ENCODE measurements around the gene IL1R1.
"Not testable (repeated sequence)": the region's sequence is repeated elsewhere in the genome, so short reads cannot be mapped to it uniquely, and the experiment has no call there.

The IL1R1 gene

DNA sequence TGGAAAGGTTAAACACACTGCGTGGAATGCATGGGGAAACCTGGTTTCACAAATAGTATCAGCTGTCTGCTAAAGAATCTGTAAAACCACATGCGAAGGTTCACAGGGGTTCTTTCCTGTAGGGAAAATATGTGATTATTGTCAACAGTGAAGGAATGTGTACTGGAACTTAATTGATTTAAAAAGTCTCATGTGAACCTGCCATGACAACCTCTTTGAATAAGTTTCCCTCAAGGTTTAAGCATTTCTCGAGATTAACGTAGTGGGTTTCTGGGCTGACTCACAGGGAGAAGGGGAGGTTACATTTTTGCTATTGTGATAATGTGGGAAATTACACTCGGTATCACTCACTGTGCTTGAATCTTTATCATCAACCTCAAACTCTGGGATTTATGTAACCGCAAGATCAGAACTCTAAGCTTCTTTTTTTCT is 28.2 kb upstream of the IL1R1 start:
- H3K4me1 ChIP-seq (ENCODE audit: insufficient read depth, low read length): 0 out of 2 replicates have a peak, but pooled peaks cover 2% of the 10 kb centered on the region
- H3K9me3 ChIP-seq (ENCODE audit: insufficient read depth, low read depth, low read length): no peaks in the 10 kb centered on the region
- no peak overlapping the region for H3K9ac ChIP-seq (ENCODE audit: low read depth, low read length)
- H3K27me3 ChIP-seq (ENCODE audit: insufficient read depth, low read length): no peaks in the 10 kb centered on the region
- H3K4me3 ChIP-seq (ENCODE audit: low read length): no peak overlapping the region
- H3K36me3 ChIP-seq (ENCODE audit: insufficient read depth, low read depth, low read length): no peaks in the 10 kb centered on the region
- H3K27ac ChIP-seq (ENCODE audit: low read length): no peak overlapping the region

DNA sequence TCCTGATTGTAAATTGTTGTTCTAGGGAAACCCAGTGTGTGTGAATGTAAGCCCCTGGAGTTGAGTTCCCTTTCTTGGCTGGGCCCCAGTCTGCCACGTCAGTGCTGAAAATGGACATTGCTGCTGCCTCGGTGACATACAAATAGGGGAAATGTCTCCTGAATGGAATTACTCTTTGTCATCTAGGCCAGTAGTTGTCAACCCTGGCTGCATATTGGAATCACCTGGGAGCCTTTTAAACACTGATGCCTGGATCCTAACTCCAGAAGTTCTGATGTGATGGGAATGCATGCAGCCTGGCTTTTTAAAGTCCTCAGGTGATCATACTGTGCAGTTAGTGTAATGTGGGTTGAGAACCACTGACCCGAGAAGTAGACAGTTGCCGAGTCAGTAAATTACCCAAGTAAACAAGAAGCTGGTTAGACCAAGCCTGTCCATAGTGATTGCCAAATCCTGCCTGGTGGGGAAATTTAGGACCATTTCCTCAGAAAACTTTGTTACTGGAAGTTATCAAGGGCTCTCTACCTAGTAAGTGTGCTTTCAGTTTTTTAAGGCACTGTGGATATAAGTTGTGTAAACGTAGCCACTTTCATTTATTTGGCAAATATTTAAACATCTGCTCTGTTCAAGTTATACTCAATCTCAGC is 27.6 kb upstream of the IL1R1 start:
- H3K4me3 ChIP-seq (ENCODE audit: low read length): no peak overlapping the region
- H3K9me3 ChIP-seq (ENCODE audit: insufficient read depth, low read depth, low read length): no peaks in the 10 kb centered on the region
- H3K9ac ChIP-seq (ENCODE audit: low read depth, low read length): no peak overlapping the region
- no peaks in the 10 kb centered on the region for H3K36me3 ChIP-seq (ENCODE audit: insufficient read depth, low read depth, low read length)
- H3K27ac ChIP-seq (ENCODE audit: low read length): no peak overlapping the region
- H3K27me3 ChIP-seq (ENCODE audit: insufficient read depth, low read length): no peaks in the 10 kb centered on the region
- H3K4me1 ChIP-seq (ENCODE audit: insufficient read depth, low read length): 0 out of 2 replicates have a peak, but pooled peaks cover 2% of the 10 kb centered on the region

DNA sequence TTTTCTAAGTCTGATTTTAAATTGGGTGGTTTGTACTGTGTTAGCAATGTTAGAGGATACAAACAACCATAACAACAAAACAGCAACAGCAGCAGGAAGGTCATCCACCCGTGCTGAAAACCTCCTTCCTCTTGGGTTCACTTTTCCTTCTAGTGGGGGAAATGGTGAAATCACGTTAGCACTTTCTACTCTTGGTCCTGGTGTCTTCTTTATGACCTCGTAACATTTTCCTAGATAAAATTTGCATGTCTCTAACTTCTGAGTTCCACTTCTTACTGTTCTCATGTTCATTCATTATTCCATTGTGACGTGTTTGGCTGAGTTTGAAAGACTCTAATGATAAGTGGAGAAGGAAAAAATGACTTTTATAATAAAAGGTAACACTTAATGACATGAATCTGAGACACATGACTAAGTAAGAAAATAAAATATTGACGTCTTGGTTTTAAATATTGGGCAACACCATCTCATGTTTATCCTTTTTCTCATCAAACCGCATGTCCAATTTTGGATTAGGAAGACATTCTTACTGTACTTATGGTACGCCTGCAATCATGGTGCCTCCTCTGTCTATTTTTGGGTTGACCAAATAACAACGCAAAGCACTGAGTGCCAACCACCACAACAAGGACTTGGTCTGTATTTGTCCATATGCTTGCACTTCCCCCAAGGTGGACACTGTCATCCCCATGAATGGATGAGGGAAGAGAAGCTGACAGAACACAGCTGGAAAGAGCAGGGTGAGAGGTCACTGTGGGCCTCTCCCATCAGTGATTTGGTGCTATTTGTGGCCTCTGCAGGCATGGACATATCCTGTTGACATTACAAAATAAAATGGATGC is 25.7 kb upstream of the IL1R1 start:
- Histone ChIP-seq H3K27me3 (ENCODE audit: insufficient read depth, low read length) (no peaks in the 10 kb centered on the region), H3K9ac (ENCODE audit: low read depth, low read length) (no peak overlapping the region), H3K4me1 (ENCODE audit: insufficient read depth, low read length) (0 out of 2 replicates have a peak, but pooled peaks cover 2% of the 10 kb centered on the region), H3K36me3 (ENCODE audit: insufficient read depth, low read depth, low read length) (no peaks in the 10 kb centered on the region), H3K4me3 (ENCODE audit: low read length) (no peak overlapping the region), H3K9me3 (ENCODE audit: insufficient read depth, low read depth, low read length) (no peaks in the 10 kb centered on the region), H3K27ac (ENCODE audit: low read length) (no peak overlapping the region)

DNA sequence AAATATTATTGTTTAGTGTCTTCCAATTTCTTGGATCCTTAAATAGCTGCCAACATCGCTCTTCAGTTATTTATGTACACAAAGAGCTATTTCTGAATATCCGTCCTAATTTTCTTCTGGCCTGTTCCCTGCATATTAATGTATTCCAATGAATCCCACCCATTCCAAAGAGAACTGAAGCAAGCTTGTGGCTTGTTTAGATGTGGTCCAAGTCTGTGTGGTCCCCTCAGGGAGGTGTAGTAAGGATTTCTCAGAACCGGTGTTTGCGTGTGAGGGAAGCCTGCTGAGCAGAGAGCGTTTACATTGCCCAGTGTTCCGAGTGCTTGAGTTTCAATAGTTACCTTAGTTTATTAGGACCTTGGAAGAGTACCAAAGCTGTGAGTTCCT is 25.1 kb upstream of the IL1R1 start:
- Histone ChIP-seq H3K36me3 (ENCODE audit: insufficient read depth, low read depth, low read length) (no peaks in the 10 kb centered on the region), H3K4me1 (ENCODE audit: insufficient read depth, low read length) (0 out of 2 replicates have a peak, but pooled peaks cover 2% of the 10 kb centered on the region), H3K9me3 (ENCODE audit: insufficient read depth, low read depth, low read length) (no peaks in the 10 kb centered on the region), H3K27me3 (ENCODE audit: insufficient read depth, low read length) (no peaks in the 10 kb centered on the region), H3K9ac (ENCODE audit: low read depth, low read length) (no peak overlapping the region), H3K27ac (ENCODE audit: low read length) (no peak overlapping the region), H3K4me3 (ENCODE audit: low read length) (no peak overlapping the region)

DNA sequence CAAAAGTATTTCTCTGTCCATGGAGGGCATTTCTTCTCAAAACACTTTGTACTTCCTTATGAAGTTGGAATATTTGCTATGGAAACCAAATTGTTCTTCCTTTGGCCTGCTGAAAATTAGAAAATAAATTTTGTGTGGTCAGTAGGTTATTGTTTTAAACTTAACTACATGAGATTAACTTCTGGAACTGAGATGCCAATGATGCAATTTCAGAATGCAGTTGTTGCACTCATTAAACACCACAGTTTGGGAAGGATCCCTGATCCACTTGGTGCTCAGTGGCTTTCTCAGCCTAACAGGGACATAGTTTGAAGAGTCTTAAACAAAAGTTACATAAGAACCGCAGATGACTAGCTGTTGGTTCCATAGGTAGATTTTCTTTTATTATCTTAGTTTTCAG is 23.3 kb upstream of the IL1R1 start:
- no peaks in the 10 kb centered on the region for H3K36me3 ChIP-seq (ENCODE audit: insufficient read depth, low read depth, low read length)
- no peaks in the 10 kb centered on the region for H3K27me3 ChIP-seq (ENCODE audit: insufficient read depth, low read length)
- no peak overlapping the region for H3K27ac ChIP-seq (ENCODE audit: low read length)
- H3K4me1 ChIP-seq (ENCODE audit: insufficient read depth, low read length): 0 out of 2 replicates have a peak, but pooled peaks cover under 1% of the 10 kb centered on the region
- no peak overlapping the region for H3K4me3 ChIP-seq (ENCODE audit: low read length)
- H3K9ac ChIP-seq (ENCODE audit: low read depth, low read length): no peak overlapping the region
- no peaks in the 10 kb centered on the region for H3K9me3 ChIP-seq (ENCODE audit: insufficient read depth, low read depth, low read length)

DNA sequence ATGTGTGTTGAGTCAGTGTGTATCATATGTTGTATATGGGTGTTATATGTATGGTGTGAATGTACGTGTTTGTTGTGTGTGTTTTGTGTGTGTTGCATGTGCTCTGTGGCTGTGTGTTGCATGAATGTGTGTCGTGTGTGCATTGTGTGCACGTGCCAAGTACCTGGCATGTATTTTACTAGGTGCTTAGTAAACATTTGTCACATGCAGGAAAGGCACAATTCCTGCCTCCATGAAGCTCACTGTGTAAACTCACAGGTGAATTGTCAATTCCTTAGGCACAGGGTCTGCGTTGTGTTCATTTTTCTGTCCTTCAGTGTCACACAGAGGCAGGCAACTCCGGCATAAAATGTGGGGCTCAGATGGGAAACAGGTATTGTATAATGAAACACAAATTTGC is 22.3 kb upstream of the IL1R1 start:
- Histone ChIP-seq H3K27ac (ENCODE audit: low read length) (no peak overlapping the region), H3K9ac (ENCODE audit: low read depth, low read length) (no peak overlapping the region), H3K36me3 (ENCODE audit: insufficient read depth, low read depth, low read length) (no peaks in the 10 kb centered on the region), H3K4me3 (ENCODE audit: low read length) (no peak overlapping the region), H3K27me3 (ENCODE audit: insufficient read depth, low read length) (no peaks in the 10 kb centered on the region), H3K4me1 (ENCODE audit: insufficient read depth, low read length) (no peaks in the 10 kb centered on the region), H3K9me3 (ENCODE audit: insufficient read depth, low read depth, low read length) (no peaks in the 10 kb centered on the region)

DNA sequence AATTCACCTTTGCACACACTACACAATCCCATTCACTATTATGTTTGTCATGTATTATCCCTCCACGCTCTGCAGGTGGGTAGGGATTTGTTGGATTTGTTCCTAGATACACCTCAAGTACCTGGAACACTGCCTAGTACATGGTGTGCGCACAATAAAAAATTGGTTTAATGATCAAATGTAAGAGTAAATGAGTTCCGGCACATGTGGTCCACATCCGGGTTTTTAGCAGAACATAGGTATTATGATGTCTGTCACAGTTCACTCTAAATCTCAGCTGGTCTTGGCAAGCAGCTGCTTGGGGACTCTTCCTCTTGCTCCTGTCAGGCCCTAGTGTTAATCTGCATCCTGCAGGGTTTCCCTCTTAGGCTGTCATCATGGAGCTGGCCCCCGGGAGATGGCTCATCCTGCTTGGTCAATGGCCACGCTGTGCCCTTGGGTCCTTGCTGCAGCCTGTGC is 21.8 kb upstream of the IL1R1 start:
- no peaks in the 10 kb centered on the region for H3K9me3 ChIP-seq (ENCODE audit: insufficient read depth, low read depth, low read length)
- H3K27me3 ChIP-seq (ENCODE audit: insufficient read depth, low read length): no peaks in the 10 kb centered on the region
- no peak overlapping the region for H3K9ac ChIP-seq (ENCODE audit: low read depth, low read length)
- H3K36me3 ChIP-seq (ENCODE audit: insufficient read depth, low read depth, low read length): no peaks in the 10 kb centered on the region
- no peaks in the 10 kb centered on the region for H3K4me1 ChIP-seq (ENCODE audit: insufficient read depth, low read length)
- no peak overlapping the region for H3K4me3 ChIP-seq (ENCODE audit: low read length)
- H3K27ac ChIP-seq (ENCODE audit: low read length): no peak overlapping the region

DNA sequence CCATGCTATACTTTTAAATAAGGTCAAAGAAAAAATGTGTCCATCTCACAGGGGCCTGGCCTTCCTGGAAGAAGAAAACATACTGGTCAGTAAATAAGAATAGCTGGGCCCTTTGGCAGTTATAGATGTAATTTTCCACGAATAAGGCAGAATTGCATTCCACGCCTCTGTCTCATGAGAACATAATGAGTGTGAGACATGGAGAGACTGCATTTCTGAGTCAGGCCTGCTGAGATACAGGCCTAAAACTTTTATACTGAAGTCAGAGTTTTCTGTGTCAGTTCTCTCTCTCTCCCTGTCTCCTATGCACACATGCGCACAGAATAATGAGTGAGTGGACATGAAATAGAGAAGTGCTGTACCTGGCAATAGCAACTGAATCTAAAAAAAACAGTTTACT is 20.4 kb upstream of the IL1R1 start:
- no peaks in the 10 kb centered on the region for H3K27me3 ChIP-seq (ENCODE audit: insufficient read depth, low read length)
- H3K9ac ChIP-seq (ENCODE audit: low read depth, low read length): no peak overlapping the region
- no peaks in the 10 kb centered on the region for H3K9me3 ChIP-seq (ENCODE audit: insufficient read depth, low read depth, low read length)
- H3K36me3 ChIP-seq (ENCODE audit: insufficient read depth, low read depth, low read length): no peaks in the 10 kb centered on the region
- H3K27ac ChIP-seq (ENCODE audit: low read length): no peak overlapping the region
- H3K4me1 ChIP-seq (ENCODE audit: insufficient read depth, low read length): no peaks in the 10 kb centered on the region
- H3K4me3 ChIP-seq (ENCODE audit: low read length): no peak overlapping the region

DNA sequence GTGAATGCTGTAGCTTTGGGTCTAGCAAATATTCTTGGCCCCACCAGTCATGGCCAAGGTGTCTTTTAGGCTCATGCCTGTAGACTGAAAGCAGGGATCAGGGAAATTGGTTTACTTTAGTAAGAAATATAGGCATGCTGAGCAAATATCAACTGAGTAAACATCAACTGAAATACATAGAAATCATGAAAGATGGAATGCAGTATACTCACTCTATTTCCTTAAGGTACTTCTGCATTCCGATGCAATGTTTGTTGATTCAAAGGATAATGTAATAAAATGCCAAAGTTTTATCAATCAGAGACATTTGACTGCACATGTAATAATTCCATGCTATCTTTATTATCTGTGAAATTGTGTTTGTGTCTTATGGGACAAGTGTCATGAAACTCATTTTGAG is 19.6 kb upstream of the IL1R1 start:
- H3K9ac ChIP-seq (ENCODE audit: low read depth, low read length): no peak overlapping the region
- no peaks in the 10 kb centered on the region for H3K9me3 ChIP-seq (ENCODE audit: insufficient read depth, low read depth, low read length)
- no peak overlapping the region for H3K4me3 ChIP-seq (ENCODE audit: low read length)
- no peaks in the 10 kb centered on the region for H3K27me3 ChIP-seq (ENCODE audit: insufficient read depth, low read length)
- no peaks in the 10 kb centered on the region for H3K4me1 ChIP-seq (ENCODE audit: insufficient read depth, low read length)
- H3K36me3 ChIP-seq (ENCODE audit: insufficient read depth, low read depth, low read length): no peaks in the 10 kb centered on the region
- H3K27ac ChIP-seq (ENCODE audit: low read length): no peak overlapping the region

DNA sequence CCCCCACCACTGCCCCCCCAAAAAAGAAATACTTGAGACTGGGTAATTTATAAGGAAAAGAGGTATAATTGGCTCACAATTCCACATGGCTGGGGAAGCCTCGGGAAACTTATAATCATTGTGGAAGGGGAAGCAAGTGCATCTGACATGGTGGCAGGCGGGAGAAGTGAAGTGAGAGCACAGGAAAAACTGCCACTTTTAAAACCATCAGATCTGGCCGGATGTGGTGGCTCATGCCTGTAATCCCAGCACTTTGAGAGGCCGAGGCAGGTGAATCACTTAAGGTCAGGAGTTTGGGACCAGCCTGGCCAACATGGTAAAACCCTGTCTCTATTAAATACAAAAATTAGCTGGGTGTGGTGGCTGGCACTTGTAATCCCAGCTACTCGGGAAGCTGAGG is 18.1 kb upstream of the IL1R1 start:
- H3K4me3 ChIP-seq (ENCODE audit: low read length); H3K9me3 ChIP-seq (ENCODE audit: insufficient read depth, low read depth, low read length); H3K4me1 ChIP-seq (ENCODE audit: insufficient read depth, low read length); H3K27me3 ChIP-seq (ENCODE audit: insufficient read depth, low read length); H3K9ac ChIP-seq (ENCODE audit: low read depth, low read length); H3K27ac ChIP-seq (ENCODE audit: low read length); H3K36me3 ChIP-seq (ENCODE audit: insufficient read depth, low read depth, low read length): not testable (repeated sequence)

DNA sequence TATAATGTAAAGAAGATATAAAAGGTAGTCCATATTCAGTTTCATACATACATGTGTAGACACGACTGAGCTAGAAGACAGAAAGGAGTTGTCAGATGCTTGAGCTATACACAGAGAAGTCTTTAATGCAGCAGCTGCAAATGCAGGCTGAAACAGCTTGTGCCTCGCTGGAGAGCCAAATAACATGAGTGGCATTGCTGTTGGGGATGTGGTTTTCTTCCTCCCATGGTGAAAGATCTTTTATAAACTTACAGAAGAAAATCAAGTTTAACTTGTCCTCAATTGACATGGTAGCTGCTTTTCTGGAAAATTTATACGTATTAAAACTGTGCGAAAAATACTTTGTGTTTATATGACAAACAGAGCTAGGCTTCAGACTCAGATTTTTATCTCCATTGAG is 16.4 kb upstream of the IL1R1 start:
- H3K36me3 ChIP-seq (ENCODE audit: insufficient read depth, low read depth, low read length): no peaks in the 10 kb centered on the region
- H3K9ac ChIP-seq (ENCODE audit: low read depth, low read length): no peak overlapping the region
- no peaks in the 10 kb centered on the region for H3K9me3 ChIP-seq (ENCODE audit: insufficient read depth, low read depth, low read length)
- H3K27me3 ChIP-seq (ENCODE audit: insufficient read depth, low read length): no peaks in the 10 kb centered on the region
- no peaks in the 10 kb centered on the region for H3K4me1 ChIP-seq (ENCODE audit: insufficient read depth, low read length)
- H3K4me3 ChIP-seq (ENCODE audit: low read length): no peak overlapping the region
- no peak overlapping the region for H3K27ac ChIP-seq (ENCODE audit: low read length)

DNA sequence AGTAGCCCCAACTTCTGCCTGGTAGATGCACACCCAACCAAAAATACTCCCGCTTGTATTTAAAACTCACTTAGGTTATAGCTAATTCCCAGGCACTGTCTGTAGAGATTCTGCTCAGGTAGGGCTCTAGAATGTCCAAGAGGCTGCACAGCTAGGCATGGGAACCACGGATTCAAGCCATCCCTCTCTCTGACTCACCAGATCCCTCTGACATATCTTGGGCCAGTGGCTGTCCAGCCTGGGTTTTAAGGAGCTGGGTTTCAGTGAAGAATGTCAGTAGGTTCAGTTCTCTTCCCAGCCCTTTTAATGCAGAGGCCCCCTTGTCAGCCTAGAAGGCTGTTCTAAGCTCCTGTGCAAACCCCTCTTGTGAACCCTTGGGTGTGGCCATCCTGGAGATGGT is 15.9 kb upstream of the IL1R1 start:
- no peak overlapping the region for H3K27ac ChIP-seq (ENCODE audit: low read length)
- no peaks in the 10 kb centered on the region for H3K36me3 ChIP-seq (ENCODE audit: insufficient read depth, low read depth, low read length)
- H3K27me3 ChIP-seq (ENCODE audit: insufficient read depth, low read length): no peaks in the 10 kb centered on the region
- no peaks in the 10 kb centered on the region for H3K4me1 ChIP-seq (ENCODE audit: insufficient read depth, low read length)
- no peaks in the 10 kb centered on the region for H3K9me3 ChIP-seq (ENCODE audit: insufficient read depth, low read depth, low read length)
- no peak overlapping the region for H3K4me3 ChIP-seq (ENCODE audit: low read length)
- H3K9ac ChIP-seq (ENCODE audit: low read depth, low read length): no peak overlapping the region
